GM12878 (cell line): ENCODE results near the gene GLS. TPM values are rescaled to one million over a fixed set of nuclear protein-coding genes. Genes with fewer than 3 reads are reported as not detected.

Experiments used
- ATAC-seq: fragments of 200-7000 bp; cut with Tn5 transposase; 3 replicates; pipeline ENCODE4 v1.9.1; 2020; ENCODE audit warnings: mild to moderate bottlenecking, moderate library complexity
- BruUV-seq: library from RNA; stranded (reverse); fragments of 400-500 nt; replicated peaks from 2 replicates; lab custom pipeline; 2021; lab: Mats Ljungman, UMichigan
- CTCF ChIA-PET: fragments of 300-600 bp; sonication (Branson Sonifier 250); formaldehyde crosslinking; extraction: SDS; loops from one replicate; lab custom pipeline; 2021; ENCODE audit warnings: inconsistent platforms; lab: Yijun Ruan, JAX
- POLR2A ChIA-PET: fragments of 350-600 bp; formaldehyde crosslinking; extraction: SDS; loops from one replicate; lab custom pipeline; 2021; ENCODE audit warnings: inconsistent platforms; lab: Charles Lee
- RAD21 ChIA-PET: fragments of 300-600 bp; sonication (Branson Sonifier 250); formaldehyde crosslinking; loops from one replicate; lab custom pipeline; 2023; ENCODE audit warnings: antibody characterized with exemption; ENCODE audit not compliant: unreplicated experiment; lab: Charles Lee
- SMC1A ChIA-PET: fragments of 300-600 bp; sonication (Branson Sonifier 250); formaldehyde crosslinking; loops from one replicate; lab custom pipeline; 2023; ENCODE audit not compliant: unreplicated experiment, uncharacterized antibody; lab: Charles Lee
- DNase-seq: peaks from one replicate; pipeline ENCODE4 v3.0.0-alpha.2; 2011; ENCODE audit warnings: low read depth, low spot score
- FAIRE-seq: peaks from 3 replicates; lab custom pipeline; 2011; peaks lifted over from hg19 to GRCh38; lab: Jason Lieb, UNC
- H2AFZ ChIP-seq: 2 replicates; pipeline ENCODE4 v1.6.0; 2011; ENCODE audit warnings: low read depth, low read length, control low read depth; ENCODE audit not compliant: control insufficient read depth
- H3K27ac ChIP-seq: 2 replicates; pipeline ENCODE4 v1.5.1; 2011; ENCODE audit warnings: control low read depth; ENCODE audit not compliant: control insufficient read depth, insufficient read depth
- H3K27me3 ChIP-seq, 2 experiments: replicated peaks in 1 of 2; 2 replicates each; pipeline versions ENCODE4 v1.6.0 to v1.6.1; 2011; ENCODE audit warnings: low read length in 1 of 2; ENCODE audit not compliant: control insufficient read depth in 2 of 2, insufficient read depth in 2 of 2
- H3K36me3 ChIP-seq, 2 experiments: 2 replicates each; pipeline ENCODE4 v1.5.1; 2011; ENCODE audit warnings: low read length in 1 of 2; ENCODE audit not compliant: control insufficient read depth in 2 of 2, insufficient read depth in 2 of 2
- H3K4me1 ChIP-seq: 2 replicates; pipeline ENCODE4 v1.6.1; 2011; ENCODE audit warnings: mild to moderate bottlenecking, low read length, moderate library complexity, mixed read lengths; ENCODE audit not compliant: control insufficient read depth, insufficient read depth
- H3K4me2 ChIP-seq: 2 replicates; pipeline ENCODE4 v1.6.0; 2011; ENCODE audit warnings: control low read depth; ENCODE audit not compliant: control insufficient read depth, insufficient read depth
- H3K4me3 ChIP-seq: fragments of 200-600 bp; sonication (generic); 2 replicates; pipeline ENCODE4 v1.5.1; 2016
- H3K79me2 ChIP-seq: 2 replicates; pipeline ENCODE4 v1.6.0; 2011; ENCODE audit warnings: low read length; ENCODE audit not compliant: control insufficient read depth, insufficient read depth
- H3K9ac ChIP-seq: 2 replicates; pipeline ENCODE4 v1.8.0; 2011; ENCODE audit warnings: low read length, control low read depth, mixed read lengths; ENCODE audit not compliant: control insufficient read depth, insufficient read depth
- H3K9me3 ChIP-seq: replicated peaks from 3 replicates; pipeline ENCODE4 v1.5.1; 2011; ENCODE audit warnings: mild to moderate bottlenecking, low read length; ENCODE audit not compliant: control insufficient read depth, insufficient read depth
- H4K20me1 ChIP-seq: 2 replicates; pipeline ENCODE4 v1.6.0; 2011; ENCODE audit not compliant: control insufficient read depth, insufficient read depth
- CHD2 ChIP-seq: IDR thresholded peaks from 2 replicates; pipeline ENCODE4 v1.6.1; 2011; ENCODE audit warnings: low read depth, low read length, improper control_type of control experiment, borderline replicate concordance
- MLLT1 ChIP-seq: fragments of 450-650 bp; IDR thresholded peaks from 2 replicates; pipeline ENCODE4 v1.6.1; 2016; ENCODE audit warnings: mild to moderate bottlenecking
- NR2C1 ChIP-seq: fragments of 450-650 bp; IDR thresholded peaks from 2 replicates; pipeline ENCODE4 v1.6.1; 2017; ENCODE audit warnings: antibody characterized with exemption, mild to moderate bottlenecking, moderate library complexity
- SMAD5 ChIP-seq: IDR thresholded peaks from 2 replicates; pipeline ENCODE4 v1.6.1; 2016; ENCODE audit warnings: antibody characterized with exemption, low read depth
- TCF7 ChIP-seq: IDR thresholded peaks from 2 replicates; pipeline ENCODE4 v1.6.1; 2014; ENCODE audit warnings: antibody characterized with exemption, borderline replicate concordance
- ZNF217 ChIP-seq: fragments of 450-650 bp; IDR thresholded peaks from 2 replicates; pipeline ENCODE4 v1.6.1; 2017; ENCODE audit warnings: antibody characterized with exemption, mild to moderate bottlenecking
- WGBS: methylation state at CpG from one replicate; pipeline ENCODE4 v1.1.6; 2016; ENCODE audit warnings: low lambda C conversion rate; ENCODE audit not compliant: insufficient replicate concordance, insufficient coverage; ENCODE audit errors: missing lambda C conversion rate; 5-methylcytosine and 5-hydroxymethylcytosine counted together
- in situ Hi-C: fragments of 300-500 bp; cut with MboI; formaldehyde crosslinking; loops from 9 replicates; pipeline ENCODE4 v1.14.3; 2018; ENCODE audit warnings: mixed read lengths
- intact Hi-C: fragments of 100-400 bp; cut with micrococcal nuclease; formaldehyde crosslinking; loops from one replicate; pipeline ENCODE4 v1.14.2; 2022; ENCODE audit not compliant: unreplicated experiment
- polyA plus RNA-seq, 11 experiments: library from polyadenylated mRNA; depleted of rRNA in 4 of 11; unstranded in 6 of 11; stranded (reverse) in 5 of 11; fragments of >200 nt; fragmentation: Nextera tagmentation in 4 of 11; fragmentation: Illumina TruSeq in 1 of 11; extraction: Ambion mirVana in 4 of 11; extraction: Trizol in 1 of 11; gene quantifications; 1 replicate in 1 of 11; 2 replicates in 10 of 11; pipeline versions ENCODE4 v1.2.1 to v1.2.3, GENCODE V29; 2011 to 2016; ENCODE audit warnings: inconsistent platforms in 2 of 11, missing spikeins in 2 of 11, low read depth in 1 of 11
- total RNA-seq, 4 experiments: library from RNA; depleted of rRNA in 3 of 4; stranded (reverse); fragments of >200 nt in 3 of 4; fragmentation: Illumina TruSeq in 1 of 4; extraction: Trizol in 1 of 4; gene quantifications; 2 replicates each; pipeline versions ENCODE4 v1.2.1 to v1.2.3, GENCODE V29; 2013 to 2021

The GLS gene
- total and polyA plus RNA-seq, 10 of the 15 experiments (the other 5 are each of a cell fraction or from before 2014, with no cell fraction given), result 15.7 to 145 (median 70.8) TPM

DNA sequence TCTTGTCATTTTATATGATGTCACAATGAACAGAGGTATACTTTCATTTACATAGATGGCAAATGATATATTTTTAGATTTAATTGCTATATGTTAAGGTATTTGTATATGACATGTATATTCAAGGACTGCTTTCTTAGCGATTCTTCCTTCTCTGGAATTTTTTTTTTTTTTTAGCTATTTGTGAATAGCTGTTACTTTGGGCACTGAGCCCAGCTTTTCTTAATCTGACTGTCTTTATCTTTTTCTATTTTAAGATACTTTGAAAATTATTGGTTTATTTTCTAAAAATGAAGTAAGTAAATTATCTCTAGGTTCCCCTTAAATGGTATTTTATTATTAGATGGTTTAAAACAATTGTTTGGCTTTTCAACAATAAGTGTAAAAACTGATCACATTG lies 4.0 kb upstream of the GLS start:
- no peaks in the 10 kb centered on the region; the same call in 2 of the 3 replicates for H3K9me3 ChIP-seq
- in situ Hi-C loops (loop anchor here (25.0 kb wide), 1 partner anchor 786 kb away; no protein-coding TSS in a partner anchor), intact Hi-C loops (no loop called here)
- no peaks in the 10 kb centered on the region for H3K27me3 ChIP-seq
- H3K9ac ChIP-seq, result no peak overlapping the region
- no peak for ATAC-seq
- ChIA-PET SMC1A (interaction anchor here (0.8 to 3.1 kb wide), 6 partner anchors 12 to 168 kb away, joined by 3 to 14 read pairs (median 4); no protein-coding TSS in a partner anchor), RAD21 (interaction anchor here (1.1 to 1.4 kb wide), 2 partner anchors 26 to 176 kb away, joined by 3 to 4 read pairs; no protein-coding TSS in a partner anchor), POLR2A (no interaction called here), CTCF (interaction anchor here (1.0 to 1.5 kb wide), 4 partner anchors 22 to 96 kb away, joined by 3 to 5 read pairs (median 4); no protein-coding TSS in a partner anchor)
- no peak for DNase-seq
- TF ChIP-seq ZNF217 (no peak), CHD2 (no peak), MLLT1 (no peak), SMAD5 (no peak), TCF7 (no peak), NR2C1 (no peak)
- H2AFZ ChIP-seq, result no peak overlapping the region
- no peaks in the 10 kb centered on the region for H4K20me1 ChIP-seq
- H3K4me3 ChIP-seq, result no peak overlapping the region
- H3K79me2 ChIP-seq, result peaks cover 15% of the 10 kb centered on the region
- no peaks in the 10 kb centered on the region for H3K36me3 ChIP-seq
- WGBS, result 100% methylated on average over 1 of the region's 1 CpG
- H3K27ac ChIP-seq, result no peak overlapping the region
- H3K4me2 ChIP-seq, result no peak overlapping the region
- FAIRE-seq, result no peak
- BruUV-seq, result no TSS peak
- peaks cover 6% of the 10 kb centered on the region; the same call in 1 of the 2 replicates for H3K4me1 ChIP-seq
